A673 (cell line): ENCODE results near the gene MTHFSD. TPM values are rescaled to one million over a fixed set of nuclear protein-coding genes. Genes with fewer than 3 reads are reported as not detected.

Experiments used
- BruUV-seq: library from RNA; stranded (reverse); fragments of 400-500 nt; replicated peaks from 2 replicates; lab custom pipeline; 2021; lab: Mats Ljungman, UMichigan
- CTCF ChIA-PET: fragments of 300-600 bp; sonication (Branson Sonifier 250); formaldehyde crosslinking; loops from one replicate; lab custom pipeline; 2022; ENCODE audit warnings: antibody characterized with exemption; lab: Charles Lee
- POLR2A ChIA-PET: fragments of 300-600 bp; sonication (Branson Sonifier 250); formaldehyde crosslinking; loops from one replicate; lab custom pipeline; 2022; ENCODE audit warnings: antibody characterized with exemption; ENCODE audit not compliant: low non-redundant PET; lab: Charles Lee
- DNase-seq: peaks from one replicate; pipeline ENCODE4 v3.0.0-alpha.2; 2015; ENCODE audit warnings: low spot score
- H3K27ac ChIP-seq: fragments of 200-600 bp; sonication (generic); 2 replicates; pipeline ENCODE4 v1.5.1; 2016; ENCODE audit warnings: mixed run types, low read depth, mild to moderate bottlenecking, mixed read lengths, antibody characterized with exemption, low read length; ENCODE audit not compliant: poor library complexity, severe bottlenecking
- H3K27me3 ChIP-seq: fragments of 200-600 bp; sonication (generic); replicated peaks from 2 replicates; pipeline ENCODE4 v1.6.1; 2017; ENCODE audit warnings: mixed run types, low read depth, mild to moderate bottlenecking, mixed read lengths, antibody characterized with exemption, low read length; ENCODE audit not compliant: insufficient read depth, poor library complexity
- H3K36me3 ChIP-seq: fragments of 200-600 bp; sonication (generic); 2 replicates; pipeline ENCODE4 v1.6.1; 2016; ENCODE audit warnings: mixed run types, mild to moderate bottlenecking, mixed read lengths, antibody characterized with exemption, low read length; ENCODE audit not compliant: insufficient read depth, poor library complexity, severe bottlenecking
- H3K4me1 ChIP-seq: fragments of 200-600 bp; sonication (generic); 2 replicates; pipeline ENCODE4 v1.6.1; 2017; ENCODE audit warnings: mixed run types, mild to moderate bottlenecking, mixed read lengths, antibody characterized with exemption, low read length; ENCODE audit not compliant: insufficient read depth, poor library complexity, severe bottlenecking
- H3K4me3 ChIP-seq: fragments of 200-600 bp; sonication (generic); 2 replicates; pipeline ENCODE4 v1.5.1; 2016; ENCODE audit warnings: low read depth, mixed run types, mild to moderate bottlenecking, mixed read lengths, low read length; ENCODE audit not compliant: poor library complexity, severe bottlenecking
- H3K9me3 ChIP-seq: fragments of 200-600 bp; sonication (generic); 2 replicates; pipeline ENCODE4 v1.6.1; 2016; ENCODE audit warnings: mixed run types, low read depth, mild to moderate bottlenecking, mixed read lengths, antibody characterized with exemption, low read length; ENCODE audit not compliant: poor library complexity, severe bottlenecking
- EZH2 ChIP-seq: fragments of 200-600 bp; sonication (generic); IDR thresholded peaks from 2 replicates; pipeline ENCODE4 v1.6.1; 2017; ENCODE audit warnings: borderline replicate concordance, low read depth, mild to moderate bottlenecking, mixed read lengths, antibody characterized with exemption, low read length; ENCODE audit not compliant: poor library complexity, severe bottlenecking
- intact Hi-C: fragments of 100-400 bp; cut with micrococcal nuclease; formaldehyde crosslinking; loops from one replicate; pipeline ENCODE4 v1.10.0; 2022; ENCODE audit not compliant: unreplicated experiment
- total RNA-seq: library from RNA; stranded (reverse); gene quantifications from 2 replicates; pipeline ENCODE4 v1.2.3, GENCODE V29; 2021
- TF ChIP-seq, protein P1 (sequence below): fragments of 300-800, 200-600 bp; sonication (generic); conservative IDR thresholded peaks from 2 replicates; pipeline ENCODE4 v1.5.1; 2017; ENCODE audit warnings: low read depth, mild to moderate bottlenecking, antibody characterized with exemption, low read length, moderate library complexity, mixed read lengths

Gene MTHFSD
- total RNA-seq, 1 experiment from 2014 or later, result 27.5 TPM

- Histone ChIP-seq H3K4me1 (no peaks in the 10 kb centered on the region), H3K27ac (no peak overlapping the region), H3K4me3 (no peak overlapping the region), H3K27me3 (peaks cover 45% of the 10 kb centered on the region), H3K36me3 (no peaks in the 10 kb centered on the region), H3K9me3 (no peaks in the 10 kb centered on the region)
- POLR2A ChIA-PET, result no interaction called here
- intact Hi-C loops, result no loop called here
- no peak for TF ChIP-seq EZH2
- no peak for DNase-seq
- BruUV-seq, result no TSS peak
- CTCF ChIA-PET, result no interaction called here
These were observed 27.7 kb downstream of the MTHFSD start for GRCh38 chr16:86527366-86527765.

DNA sequence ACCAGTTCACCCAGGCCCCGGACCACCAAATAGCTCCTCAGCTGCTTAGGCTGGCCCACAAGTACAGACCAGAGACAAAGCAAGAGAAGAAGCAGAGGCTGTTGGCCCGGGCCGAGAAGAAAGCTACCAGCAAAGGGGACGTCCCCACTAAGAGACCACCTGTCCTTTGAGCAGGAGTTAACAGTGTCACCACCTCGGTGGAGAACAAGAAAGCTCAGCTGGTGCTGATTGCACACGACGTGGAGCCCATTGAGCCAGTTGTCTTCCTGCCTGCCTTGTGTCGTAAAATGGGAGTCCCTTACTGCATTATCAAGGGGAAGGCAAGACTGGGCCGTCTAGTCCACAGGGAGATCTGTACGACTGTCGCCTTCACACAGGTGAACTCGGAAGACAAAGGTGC, 29.3 kb downstream of the MTHFSD start:
- intact Hi-C loops, result no loop called here
- H3K4me3 ChIP-seq, result no peak overlapping the region
- no TSS peak for BruUV-seq
- peaks cover 61% of the 10 kb centered on the region for H3K27me3 ChIP-seq
- H3K27ac ChIP-seq, result no peak overlapping the region
- no peak for TF ChIP-seq EZH2
- TF ChIP-seq, protein P1, sequence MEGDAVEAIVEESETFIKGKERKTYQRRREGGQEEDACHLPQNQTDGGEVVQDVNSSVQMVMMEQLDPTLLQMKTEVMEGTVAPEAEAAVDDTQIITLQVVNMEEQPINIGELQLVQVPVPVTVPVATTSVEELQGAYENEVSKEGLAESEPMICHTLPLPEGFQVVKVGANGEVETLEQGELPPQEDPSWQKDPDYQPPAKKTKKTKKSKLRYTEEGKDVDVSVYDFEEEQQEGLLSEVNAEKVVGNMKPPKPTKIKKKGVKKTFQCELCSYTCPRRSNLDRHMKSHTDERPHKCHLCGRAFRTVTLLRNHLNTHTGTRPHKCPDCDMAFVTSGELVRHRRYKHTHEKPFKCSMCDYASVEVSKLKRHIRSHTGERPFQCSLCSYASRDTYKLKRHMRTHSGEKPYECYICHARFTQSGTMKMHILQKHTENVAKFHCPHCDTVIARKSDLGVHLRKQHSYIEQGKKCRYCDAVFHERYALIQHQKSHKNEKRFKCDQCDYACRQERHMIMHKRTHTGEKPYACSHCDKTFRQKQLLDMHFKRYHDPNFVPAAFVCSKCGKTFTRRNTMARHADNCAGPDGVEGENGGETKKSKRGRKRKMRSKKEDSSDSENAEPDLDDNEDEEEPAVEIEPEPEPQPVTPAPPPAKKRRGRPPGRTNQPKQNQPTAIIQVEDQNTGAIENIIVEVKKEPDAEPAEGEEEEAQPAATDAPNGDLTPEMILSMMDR, result no peak
- ChIA-PET CTCF (no interaction called here), POLR2A (no interaction called here)
- no peaks in the 10 kb centered on the region for H3K36me3 ChIP-seq
- no peak for DNase-seq
- H3K4me1 ChIP-seq, result no peaks in the 10 kb centered on the region
- no peaks in the 10 kb centered on the region for H3K9me3 ChIP-seq

- intact Hi-C loops, result no loop called here
- POLR2A ChIA-PET, result no interaction called here
- H3K27ac ChIP-seq, result no peak overlapping the region
- H3K4me1 ChIP-seq, result no peaks in the 10 kb centered on the region
- CTCF ChIA-PET, result no interaction called here
- no peak for TF ChIP-seq EZH2
- TF ChIP-seq, protein P1, result no peak
- no TSS peak for BruUV-seq
- H3K4me3 ChIP-seq, result no peak overlapping the region
- H3K27me3 ChIP-seq, result peaks cover 75% of the 10 kb centered on the region
- no peaks in the 10 kb centered on the region for H3K9me3 ChIP-seq
- no peaks in the 10 kb centered on the region for H3K36me3 ChIP-seq
- DNase-seq, result no peak
These were observed 31.0 kb downstream of the MTHFSD start for GRCh38 chr16:86524029-86524428.

DNA sequence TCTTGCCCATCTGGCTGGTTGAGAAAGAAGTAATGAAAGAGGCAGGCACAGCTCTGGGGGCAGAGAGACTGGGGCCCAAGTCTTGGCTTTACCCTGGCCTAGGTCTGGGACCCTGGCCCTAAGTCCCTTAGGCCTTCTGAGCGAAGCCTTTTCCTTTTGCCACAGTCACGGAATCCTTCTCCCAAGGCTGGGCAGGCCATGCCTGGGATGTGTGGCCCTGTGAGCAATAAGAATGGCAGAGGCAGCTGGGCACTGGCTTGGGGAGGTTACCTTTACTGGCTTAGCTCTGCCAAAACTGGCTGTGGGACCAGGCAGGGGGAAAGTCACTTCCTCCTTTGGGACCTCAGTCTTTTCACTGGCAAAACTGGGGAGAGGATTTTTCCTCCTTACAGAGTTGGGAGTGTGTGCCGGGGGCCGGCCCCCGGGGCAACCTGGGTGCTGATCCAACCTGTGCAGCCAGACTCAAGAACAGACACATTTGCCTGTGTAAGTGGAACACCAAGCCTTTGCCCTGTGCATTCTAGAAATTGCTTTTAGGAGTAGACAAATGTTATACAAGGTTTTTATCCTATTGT, 31.8 kb downstream of the MTHFSD start:
- Histone ChIP-seq H3K4me1 (no peaks in the 10 kb centered on the region), H3K27ac (no peak overlapping the region), H3K4me3 (no peak overlapping the region), H3K27me3 (peaks cover 82% of the 10 kb centered on the region), H3K36me3 (no peaks in the 10 kb centered on the region), H3K9me3 (no peaks in the 10 kb centered on the region)
- TF ChIP-seq EZH2, result no peak
- TF ChIP-seq, protein P1, result no peak
- BruUV-seq, result no TSS peak
- DNase-seq, result no peak
- intact Hi-C loops, result no loop called here
- POLR2A ChIA-PET, result no interaction called here
- CTCF ChIA-PET, result no interaction called here
